ENCODE results near the gene ITGA11. TPM values are rescaled to one million over a fixed set of nuclear protein-coding genes. Genes with fewer than 3 reads are reported as not detected.

Gene ITGA11
- total RNA-seq, 1 donor from 2014 or later = 193 TPM

DNA sequence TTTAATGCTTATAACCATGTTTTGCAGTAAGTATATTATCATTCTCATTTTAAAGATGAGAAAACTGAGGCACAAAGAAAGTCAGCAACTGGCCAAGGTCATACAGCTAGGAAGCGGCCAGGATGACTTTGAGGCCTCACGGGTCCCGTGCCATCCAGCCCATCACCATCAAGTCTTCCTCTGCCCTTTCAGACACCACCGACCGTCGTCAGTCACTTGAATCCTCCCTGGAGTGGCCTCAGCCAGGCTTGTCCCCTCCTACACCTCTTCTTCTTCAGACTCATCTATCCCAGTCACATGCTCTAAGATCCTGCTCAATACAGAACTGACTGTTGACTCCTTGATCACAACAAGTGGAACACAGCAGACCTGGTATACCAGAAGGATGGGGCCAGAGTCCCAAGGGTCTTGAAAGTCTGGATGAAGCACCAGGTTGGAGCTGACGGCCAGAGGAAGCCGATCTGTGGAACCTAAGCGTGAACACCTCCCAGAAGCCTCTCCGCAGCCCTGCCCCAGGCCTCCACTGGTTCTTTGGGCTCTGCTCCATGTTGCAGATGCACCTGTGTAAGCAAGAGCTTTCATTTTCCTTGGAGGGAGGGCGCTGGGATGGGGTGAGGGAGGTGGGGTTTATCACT, 22.1 kb downstream of the ITGA11 start:
- peaks cover 4% of the 10 kb centered on the region for H3K4me1 ChIP-seq (ENCODE audit: insufficient read depth, low read length)
- Mint-ChIP-seq H3K9me3 (ENCODE audit: unreplicated experiment) (no peaks in the 10 kb centered on the region), H3K27me3 (ENCODE audit: low read depth, unreplicated experiment) (peaks cover 4% of the 10 kb centered on the region), H3K4me1 (ENCODE audit: low read depth, unreplicated experiment) (peaks cover 6% of the 10 kb centered on the region), H3K27ac (ENCODE audit: unreplicated experiment) (no peak overlapping the region), H3K4me3 (ENCODE audit: unreplicated experiment) (no peak overlapping the region), H3K36me3 (ENCODE audit: low read depth, unreplicated experiment) (peaks cover 34% of the 10 kb centered on the region)
- no peak for DNase-seq (ENCODE audit: low read depth)
- no peak overlapping the region for H3K27ac ChIP-seq (ENCODE audit: low read depth, low read length)
- H4K20me1 ChIP-seq (ENCODE audit: insufficient read depth, low read length) = peaks cover 99% of the 10 kb centered on the region
- peaks cover 97% of the 10 kb centered on the region for H3K79me2 ChIP-seq (ENCODE audit: insufficient read depth, low read length)
- peaks cover 3% of the 10 kb centered on the region for H3K36me3 ChIP-seq (ENCODE audit: insufficient read depth, low read length)
- H3K9me3 ChIP-seq (ENCODE audit: insufficient read depth, low read depth, low read length) = no peaks in the 10 kb centered on the region
- FAIRE-seq = no peak
- no peak overlapping the region for H3K4me3 ChIP-seq (ENCODE audit: insufficient read depth, low read depth, low read length)
- no peaks in the 10 kb centered on the region for H3K27me3 ChIP-seq (ENCODE audit: insufficient read depth, low read length)
- H2AFZ ChIP-seq (ENCODE audit: low read depth, low read length) = no peak overlapping the region
- TF ChIP-seq EZH2 (IDR thresholded peaks at IDR 0.05; ENCODE audit: insufficient read depth, low read length) (no peak), CTCF (IDR thresholded peaks at IDR 0.05; ENCODE audit: insufficient read depth, low read depth, low read length) (no peak)
- H3K4me2 ChIP-seq (ENCODE audit: low read length) = no peak overlapping the region
- no peak overlapping the region for H3K9ac ChIP-seq (ENCODE audit: low read length)

GRCh38 chr15:68408971-68409370, 23.0 kb downstream of the ITGA11 start:
- no peak overlapping the region for H2AFZ ChIP-seq (ENCODE audit: low read depth, low read length)
- peaks cover 4% of the 10 kb centered on the region for H3K4me1 ChIP-seq (ENCODE audit: insufficient read depth, low read length)
- no peak for DNase-seq (ENCODE audit: low read depth)
- no peak overlapping the region for H3K27ac Mint-ChIP-seq (ENCODE audit: unreplicated experiment)
- no peak overlapping the region for H3K4me3 Mint-ChIP-seq (ENCODE audit: unreplicated experiment)
- H3K4me1 Mint-ChIP-seq (ENCODE audit: low read depth, unreplicated experiment) = peaks cover 6% of the 10 kb centered on the region
- H3K4me2 ChIP-seq (ENCODE audit: low read length) = no peak overlapping the region
- no peak overlapping the region for H3K9ac ChIP-seq (ENCODE audit: low read length)
- H3K4me3 ChIP-seq (ENCODE audit: insufficient read depth, low read depth, low read length) = no peak overlapping the region
- H3K79me2 ChIP-seq (ENCODE audit: insufficient read depth, low read length) = peaks cover 97% of the 10 kb centered on the region
- no peaks in the 10 kb centered on the region for H3K9me3 ChIP-seq (ENCODE audit: insufficient read depth, low read depth, low read length)
- H3K27me3 Mint-ChIP-seq (ENCODE audit: low read depth, unreplicated experiment) = peaks cover 4% of the 10 kb centered on the region
- H3K27me3 ChIP-seq (ENCODE audit: insufficient read depth, low read length) = no peaks in the 10 kb centered on the region
- no peak for FAIRE-seq
- H3K36me3 Mint-ChIP-seq (ENCODE audit: low read depth, unreplicated experiment) = peaks cover 36% of the 10 kb centered on the region
- H3K27ac ChIP-seq (ENCODE audit: low read depth, low read length) = no peak overlapping the region
- H3K36me3 ChIP-seq (ENCODE audit: insufficient read depth, low read length) = peaks cover 3% of the 10 kb centered on the region
- H4K20me1 ChIP-seq (ENCODE audit: insufficient read depth, low read length) = peaks cover 99% of the 10 kb centered on the region
- TF ChIP-seq EZH2 (IDR thresholded peaks at IDR 0.05; ENCODE audit: insufficient read depth, low read length) = no peak
- TF ChIP-seq CTCF (IDR thresholded peaks at IDR 0.05; ENCODE audit: insufficient read depth, low read depth, low read length) = no peak
- H3K9me3 Mint-ChIP-seq (ENCODE audit: unreplicated experiment) = peaks cover 2% of the 10 kb centered on the region
